CD4-positive, alpha-beta T cell treated with Interleukin-21 for 1 hour (primary cell): Measurements from ENCODE around the gene TRAF4.
"Not testable (repeated sequence)": the region's sequence is repeated elsewhere in the genome, so short reads cannot be mapped to it uniquely, and the experiment has no call there.

Source experiments
- DNase-seq: peaks from one replicate; pipeline ENCODE4 v3.0.0-alpha.2; 2020

The TRAF4 gene

DNA sequence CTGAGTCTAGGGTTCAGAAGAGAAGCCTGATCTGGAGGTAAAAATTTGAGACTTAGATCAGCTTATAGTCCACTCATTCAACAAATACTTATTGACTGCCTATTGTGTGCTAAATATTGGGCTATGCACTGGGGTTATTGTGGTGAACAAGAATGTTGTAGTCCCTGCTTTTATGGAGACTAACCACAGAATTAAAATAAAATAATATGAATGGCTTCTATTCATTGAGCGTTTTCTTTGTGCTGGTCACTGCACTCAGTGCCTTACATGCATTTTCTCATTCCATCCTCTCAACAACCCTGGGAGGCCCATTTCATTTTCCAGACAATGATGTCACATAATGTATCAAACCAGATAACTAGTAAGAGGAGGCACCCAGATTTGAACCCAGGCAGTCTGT, 10.5 kb upstream of the TRAF4 start:
- DNase-seq = no peak

DNA sequence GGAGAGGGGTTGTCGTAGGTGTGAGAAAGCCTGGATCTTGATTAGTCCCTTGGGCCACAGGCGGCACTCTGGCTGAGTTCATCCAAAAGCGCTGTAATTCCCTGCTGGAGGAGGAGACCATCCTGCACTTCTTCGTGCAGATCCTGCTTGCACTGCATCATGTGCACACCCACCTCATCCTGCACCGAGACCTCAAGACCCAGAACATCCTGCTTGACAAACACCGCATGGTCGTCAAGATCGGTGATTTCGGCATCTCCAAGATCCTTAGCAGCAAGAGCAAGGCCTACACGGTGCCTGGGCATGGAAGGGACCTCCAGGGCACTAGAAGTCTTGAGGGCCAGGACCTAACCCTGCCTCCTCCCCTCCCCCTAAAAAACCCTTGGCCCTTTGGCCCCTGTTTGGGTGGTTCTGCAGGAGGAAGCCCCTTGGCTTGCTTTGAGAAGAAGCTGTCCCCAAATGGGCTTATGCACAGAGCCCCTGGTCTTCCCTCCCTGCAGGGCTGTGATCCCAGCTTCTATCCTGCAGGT, 9.0 kb upstream of the TRAF4 start:
- DNase-seq = no peak

- no peak for DNase-seq
Observed at GRCh38 chr17:28735242-28735722, 8.5 kb upstream of the TRAF4 start.

DNA sequence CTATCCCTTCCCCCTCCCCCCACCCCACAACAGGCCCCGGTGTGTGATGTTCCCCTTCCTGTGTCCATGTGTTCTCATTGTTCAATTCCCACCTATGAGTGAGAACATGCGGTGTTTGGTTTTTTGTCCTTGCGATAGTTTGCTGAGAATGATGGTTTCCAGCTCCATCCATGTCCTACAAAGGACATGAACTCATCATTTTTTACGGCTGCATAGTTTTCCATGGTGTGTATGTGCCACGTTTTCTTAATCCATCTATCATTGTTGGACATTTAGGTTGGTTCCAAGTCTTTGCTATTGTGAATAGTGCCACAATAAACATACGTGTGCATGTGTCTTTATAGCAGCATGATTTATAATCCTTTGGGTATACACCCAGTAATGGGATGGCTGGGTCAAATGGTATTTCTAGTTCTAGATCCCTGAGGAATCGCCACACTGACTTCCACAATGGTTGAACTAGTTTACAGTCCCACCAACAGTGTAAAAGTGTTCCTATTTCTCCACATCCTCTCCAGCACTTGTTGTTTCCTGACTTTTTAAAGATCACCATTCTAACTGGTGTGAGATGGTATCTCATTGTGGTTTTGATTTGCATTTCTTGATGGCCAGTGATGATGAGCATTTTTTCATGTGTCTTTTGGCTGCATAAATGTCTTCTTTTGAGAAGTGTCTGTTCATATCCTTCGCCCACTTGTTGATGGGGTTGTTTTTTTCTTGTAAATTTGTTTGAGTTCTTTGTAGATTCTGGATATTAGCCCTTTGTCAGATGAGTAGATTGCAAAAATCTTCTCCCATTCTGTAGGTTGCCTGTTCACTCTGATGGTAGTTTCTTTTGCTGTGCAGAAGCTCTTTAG, 7.7 kb upstream of the TRAF4 start:
- DNase-seq = not testable (repeated sequence)

GRCh38 chr17:28737316-28737715, 6.5 kb upstream of the TRAF4 start:
- no peak for DNase-seq

- DNase-seq = no peak
Observed at GRCh38 chr17:28737770-28738679, 5.8 kb upstream of the TRAF4 start.

GRCh38 chr17:28738680-28739384, 5.0 kb upstream of the TRAF4 start:
- DNase-seq = peak; percentile 70

DNA sequence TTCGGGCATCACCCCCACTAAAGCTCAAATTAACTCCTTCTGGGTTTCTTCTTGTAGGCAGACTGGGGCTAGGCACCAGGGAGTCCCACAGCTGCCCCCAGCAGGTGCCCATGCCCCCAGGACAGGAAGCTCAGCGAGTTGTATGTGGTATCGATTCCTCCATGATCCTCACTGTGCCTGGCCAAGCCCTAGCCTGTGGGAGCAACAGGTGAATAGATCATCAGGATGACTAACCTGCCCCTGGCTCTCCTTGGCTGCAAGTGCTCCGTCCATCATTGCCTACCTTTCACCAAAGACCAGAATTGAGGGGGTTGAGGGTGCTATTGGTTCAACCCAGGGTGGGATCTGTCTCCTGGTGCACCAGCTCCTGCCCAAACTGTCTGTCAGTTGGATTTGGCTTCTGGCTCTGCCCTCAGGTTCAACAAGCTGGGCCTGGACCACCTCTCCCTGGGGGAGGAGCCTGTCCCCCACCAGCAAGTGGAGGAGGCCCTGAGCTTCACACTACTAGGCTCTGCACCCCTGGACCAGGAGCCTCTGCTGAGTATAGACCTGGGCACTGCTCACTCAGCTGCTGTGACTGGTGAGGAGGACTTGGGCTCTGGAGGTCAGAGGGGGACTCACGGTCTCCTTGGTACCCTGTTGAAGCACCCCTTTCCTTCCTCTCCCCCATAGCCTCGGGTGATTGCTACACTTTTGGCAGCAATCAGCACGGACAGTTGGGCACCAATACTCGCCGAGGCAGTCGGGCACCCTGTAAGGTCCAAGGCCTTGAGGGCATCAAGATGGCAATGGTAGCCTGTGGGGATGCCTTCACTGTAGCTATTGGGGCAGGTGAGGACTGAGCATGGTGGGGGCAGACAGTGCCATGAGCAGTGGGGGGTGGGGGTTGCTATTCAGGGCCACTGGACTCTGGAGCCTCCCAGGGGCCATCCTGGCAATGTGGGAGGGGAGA, 3.1 kb upstream of the TRAF4 start:
- DNase-seq = no peak

DNA sequence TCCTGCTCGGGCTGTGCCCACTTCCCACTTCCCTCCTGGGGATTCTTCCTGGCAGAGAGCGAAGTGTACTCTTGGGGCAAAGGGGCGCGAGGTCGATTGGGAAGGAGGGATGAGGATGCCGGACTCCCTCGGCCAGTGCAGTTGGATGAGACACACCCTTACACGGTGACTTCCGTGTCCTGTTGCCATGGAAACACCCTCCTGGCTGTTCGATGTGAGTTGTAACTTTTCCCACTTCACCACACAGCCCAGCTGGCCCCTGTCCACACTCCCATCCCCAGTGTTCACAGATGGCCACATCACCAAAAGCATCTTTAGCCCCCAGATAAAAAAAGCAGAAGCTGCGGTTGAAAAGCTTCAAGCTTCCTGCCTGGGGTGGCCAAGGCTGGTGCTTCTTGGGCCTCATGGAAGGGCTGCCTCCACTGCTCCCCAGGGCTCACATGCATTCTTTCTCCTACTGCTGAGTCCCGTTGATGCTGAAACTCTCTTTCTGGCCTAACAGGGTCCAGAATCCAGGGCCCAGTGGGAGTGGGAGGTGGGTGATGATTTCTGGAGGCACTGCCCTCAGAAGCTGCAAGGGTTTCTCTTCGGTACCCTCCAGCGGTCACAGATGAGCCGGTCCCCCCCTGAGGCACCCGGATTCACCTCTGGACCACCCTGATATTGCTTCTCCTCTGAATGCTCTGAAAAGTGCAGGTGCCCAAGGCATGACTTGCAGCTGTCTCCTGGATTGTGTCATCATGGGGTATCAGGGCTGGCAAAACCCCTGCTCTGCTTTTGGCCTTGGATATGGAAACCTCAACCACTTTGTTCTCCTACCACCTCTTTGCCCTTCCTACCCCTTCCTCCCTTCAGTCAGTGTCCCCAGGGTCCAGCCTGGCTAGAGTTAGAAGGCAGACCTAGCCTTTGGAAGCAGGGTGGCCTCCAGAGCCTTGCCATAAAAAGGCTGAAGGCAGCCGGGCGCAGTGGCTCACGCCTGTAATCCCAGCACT, 2.2 kb upstream of the TRAF4 start:
- DNase-seq = no peak

DNA sequence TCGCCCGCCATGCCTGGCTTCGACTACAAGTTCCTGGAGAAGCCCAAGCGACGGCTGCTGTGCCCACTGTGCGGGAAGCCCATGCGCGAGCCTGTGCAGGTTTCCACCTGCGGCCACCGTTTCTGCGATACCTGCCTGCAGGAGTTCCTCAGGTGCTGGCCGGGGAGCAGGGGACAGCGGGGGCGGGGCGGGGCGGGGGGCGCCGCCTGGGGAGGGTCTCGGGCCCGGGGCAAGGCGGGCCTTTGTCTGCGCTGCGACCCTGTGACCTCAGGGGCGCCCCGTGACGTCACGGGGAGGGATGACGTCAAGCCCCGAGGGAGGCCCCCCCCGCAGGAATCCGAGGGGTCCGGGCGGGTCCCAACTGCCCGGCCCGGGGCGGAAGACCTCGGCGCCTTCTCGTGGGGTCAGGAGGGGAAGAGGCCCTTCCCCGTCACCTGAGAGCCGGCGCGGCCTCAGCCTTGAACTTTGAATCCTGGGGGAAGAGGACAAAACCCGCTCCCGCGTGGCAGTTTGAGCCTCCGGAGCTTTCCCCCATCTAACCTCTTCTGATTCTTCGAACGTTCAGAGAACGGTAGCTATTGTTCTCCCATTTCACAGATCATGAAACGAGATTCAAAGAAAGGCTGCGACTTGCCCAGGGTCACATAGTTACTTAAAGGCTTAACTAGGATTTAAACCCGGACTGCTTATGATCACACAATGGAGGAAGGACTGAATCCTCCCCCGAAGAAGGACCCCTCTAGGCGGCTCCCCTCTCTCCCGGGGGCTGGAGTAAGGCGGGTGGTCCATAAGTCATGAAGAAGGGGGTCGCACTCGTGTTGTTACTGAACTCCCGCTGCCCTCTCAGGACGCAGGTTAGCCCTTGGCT, 527 bp downstream of the TRAF4 start:
- peak; percentile 76 for DNase-seq

- DNase-seq = peak; percentile 51
Observed at GRCh38 chr17:28744972-28745785, 1.4 kb downstream of the TRAF4 start.

DNA sequence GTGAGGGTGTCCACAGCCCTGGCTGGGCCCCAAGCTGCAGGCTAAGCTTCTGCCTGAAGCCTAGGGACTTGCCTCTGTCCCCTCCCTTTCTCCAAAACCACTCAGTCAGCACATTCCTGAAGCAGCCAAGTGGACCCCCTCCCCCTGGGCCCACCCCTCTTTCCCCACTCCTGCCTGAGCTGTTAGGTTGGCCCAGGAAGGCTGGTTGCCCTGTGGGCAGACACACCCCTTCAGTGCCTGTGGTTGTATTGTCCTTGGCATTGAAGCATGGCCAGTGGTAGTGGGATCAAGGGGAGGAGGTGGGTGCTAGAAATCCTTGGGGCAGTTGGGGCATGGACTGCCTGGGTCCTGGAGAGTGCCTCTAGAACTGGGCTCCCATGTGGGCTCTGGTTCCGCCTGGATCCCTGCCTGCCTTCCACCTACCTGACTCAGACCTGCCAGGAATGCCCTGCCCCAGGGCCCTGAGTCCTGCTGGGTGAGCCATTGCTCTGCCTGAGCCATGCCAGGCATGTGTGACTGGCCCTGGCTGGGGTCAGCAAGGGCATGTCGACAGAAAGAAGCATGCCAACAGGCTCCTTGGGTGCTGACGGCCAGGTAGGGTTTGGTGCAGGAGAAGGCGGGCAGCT, 2.1 kb downstream of the TRAF4 start:
- DNase-seq = no peak

GRCh38 chr17:28746611-28747050, 2.8 kb downstream of the TRAF4 start:
- no peak for DNase-seq

GRCh38 chr17:28747051-28747691, 3.4 kb downstream of the TRAF4 start:
- DNase-seq = no peak

GRCh38 chr17:28747801-28748750, 4.3 kb downstream of the TRAF4 start:
- DNase-seq = no peak
